Neural cell (in vitro differentiated cells): Measurements from ENCODE around the gene IL36B. TPM values are rescaled to one million over a fixed set of nuclear protein-coding genes. Genes with fewer than 3 reads are reported as not detected.

Source experiments
- H2AFZ ChIP-seq: fragments of 200-600, 300-800 bp; sonication (generic), shearing (Covaris generic); 2 replicates; pipeline ENCODE4 v1.6.0; 2014; ENCODE audit warnings: low read depth, mild to moderate bottlenecking, antibody characterized with exemption, low read length, moderate library complexity
- H3F3A ChIP-seq: fragments of 200-600 bp; shearing (Covaris generic); 2 replicates; pipeline ENCODE4 v1.6.1; 2016; ENCODE audit warnings: mild to moderate bottlenecking, moderate library complexity, mixed read lengths, antibody characterized with exemption, low read length; ENCODE audit not compliant: insufficient read depth, poor library complexity, severe bottlenecking
- H3K27ac ChIP-seq: fragments of 200-600, 300-800 bp; sonication (generic), shearing (Covaris generic); 2 replicates; pipeline ENCODE4 v1.5.1; 2014; ENCODE audit warnings: mild to moderate bottlenecking, low read length, moderate library complexity
- H3K27me3 ChIP-seq: fragments of 300-800, 200-600 bp; sonication (generic), shearing (Covaris generic); 2 replicates; pipeline ENCODE4 v1.6.0; 2014; ENCODE audit warnings: mild to moderate bottlenecking, low read depth, low read length, moderate library complexity; ENCODE audit not compliant: insufficient read depth
- H3K36me3 ChIP-seq: fragments of 300-800, 200-600 bp; sonication (generic), shearing (Covaris generic); 2 replicates; pipeline ENCODE4 v1.5.1; 2014; ENCODE audit warnings: mild to moderate bottlenecking, antibody characterized with exemption, low read length, moderate library complexity; ENCODE audit not compliant: insufficient read depth
- H3K4me2 ChIP-seq: fragments of 300-800, 200-600 bp; sonication (generic), shearing (Covaris generic); 2 replicates; pipeline ENCODE4 v1.6.0; 2014; ENCODE audit warnings: mild to moderate bottlenecking, low read length
- H3K4me3 ChIP-seq: fragments of 300-800, 200-600 bp; sonication (generic), shearing (Covaris generic); 2 replicates; pipeline ENCODE4 v1.5.1; 2014; ENCODE audit warnings: mild to moderate bottlenecking, low read length, moderate library complexity
- H3K79me2 ChIP-seq: fragments of 200-600 bp; shearing (Covaris generic); replicated peaks from 2 replicates; pipeline ENCODE4 v1.6.0; 2014; ENCODE audit warnings: mild to moderate bottlenecking, low read length, moderate library complexity; ENCODE audit not compliant: insufficient read depth
- H3K9ac ChIP-seq: fragments of 300-800, 200-600 bp; sonication (generic), shearing (Covaris generic); 2 replicates; pipeline ENCODE4 v1.6.1; 2016; ENCODE audit warnings: mild to moderate bottlenecking, low read length, mixed read lengths
- H3K9me2 ChIP-seq: fragments of 200-600 bp; shearing (Covaris generic); 2 replicates; pipeline ENCODE4 v1.6.1; 2016; ENCODE audit warnings: mild to moderate bottlenecking, low read length, mixed read lengths; ENCODE audit not compliant: insufficient read depth
- H3K9me3 ChIP-seq: fragments of 200-600, 300-800 bp; sonication (generic), shearing (Covaris generic); 2 replicates; pipeline ENCODE4 v1.6.1; 2016; ENCODE audit warnings: mild to moderate bottlenecking, mixed run types, low read length, moderate library complexity, mixed read lengths
- H4K20me1 ChIP-seq: fragments of 200-600 bp; shearing (Covaris generic); 2 replicates; pipeline ENCODE4 v1.6.1; 2016; ENCODE audit warnings: mild to moderate bottlenecking, mixed run types; ENCODE audit not compliant: insufficient read depth
- CTCF ChIP-seq: fragments of 450-650 bp; IDR thresholded peaks from 2 replicates; pipeline ENCODE4 v1.5.1; 2014; ENCODE audit warnings: antibody characterized with exemption, mild to moderate bottlenecking, moderate library complexity; ENCODE audit not compliant: poor library complexity, severe bottlenecking
- EP300 ChIP-seq: fragments of 450-650 bp; conservative IDR thresholded peaks from 2 replicates; pipeline ENCODE4 v1.6.1; 2014; ENCODE audit warnings: antibody characterized with exemption, mild to moderate bottlenecking, moderate library complexity; ENCODE audit not compliant: poor library complexity, severe bottlenecking
- EZH2 ChIP-seq: fragments of 200-600, 300-800 bp; shearing (Covaris generic), sonication (generic); IDR thresholded peaks from 2 replicates; pipeline ENCODE4 v1.6.1; 2014; ENCODE audit warnings: antibody characterized with exemption, low read length, borderline replicate concordance, mild to moderate bottlenecking; ENCODE audit not compliant: insufficient read depth, poor library complexity, severe bottlenecking
- MXI1 ChIP-seq: fragments of 450-650 bp; conservative IDR thresholded peaks from 2 replicates; pipeline ENCODE4 v1.6.1; 2014; ENCODE audit warnings: antibody characterized with exemption, mild to moderate bottlenecking; ENCODE audit not compliant: poor library complexity, severe bottlenecking
- POLR2AphosphoS5 ChIP-seq: IDR thresholded peaks from 2 replicates; pipeline ENCODE4 v1.6.1; 2012
- RAD21 ChIP-seq: fragments of 450-650 bp; conservative IDR thresholded peaks from 2 replicates; pipeline ENCODE4 v1.6.1; 2014; ENCODE audit warnings: antibody characterized with exemption, mild to moderate bottlenecking, moderate library complexity
- REST ChIP-seq: IDR thresholded peaks from 2 replicates; pipeline ENCODE4 v1.6.1; 2012; ENCODE audit warnings: borderline replicate concordance
- SMC3 ChIP-seq: fragments of 450-650 bp; conservative IDR thresholded peaks from 2 replicates; pipeline ENCODE4 v1.6.1; 2014; ENCODE audit warnings: antibody characterized with exemption, mild to moderate bottlenecking, moderate library complexity; ENCODE audit not compliant: poor library complexity
- TAF1 ChIP-seq: IDR thresholded peaks from 2 replicates; pipeline ENCODE4 v1.6.1; 2012; ENCODE audit warnings: low read depth
- polyA plus RNA-seq: library from polyadenylated mRNA; depleted of rRNA; stranded (reverse); fragments of >200 nt; gene quantifications from 2 replicates; pipeline ENCODE4 v1.2.3, GENCODE V29; 2014

The IL36B gene
- polyA plus RNA-seq, 1 donor from 2014 or later, result not detected

- Histone ChIP-seq H3K27me3 (no peaks in the 10 kb centered on the region), H3K79me2 (no peaks in the 10 kb centered on the region), H3K36me3 (no peaks in the 10 kb centered on the region), H3K9me3 (no peaks in the 10 kb centered on the region), H3K4me2 (no peak overlapping the region), H4K20me1 (no peaks in the 10 kb centered on the region), H3K4me3 (no peak overlapping the region), H3K9me2 (no peaks in the 10 kb centered on the region), H2AFZ (no peak overlapping the region), H3K9ac (no peak overlapping the region), H3F3A (no peaks in the 10 kb centered on the region), H3K27ac (no peak overlapping the region)
- TF ChIP-seq CTCF, result no peak
- no peak for TF ChIP-seq REST
- TF ChIP-seq POLR2AphosphoS5, result no peak
- TF ChIP-seq RAD21, result no peak
- TF ChIP-seq SMC3, result no peak
- no peak for TF ChIP-seq EZH2
- no peak for TF ChIP-seq MXI1
- TF ChIP-seq EP300, result no peak
- TF ChIP-seq TAF1, result no peak
These were observed 63.1 kb downstream of the IL36B start for GRCh38 chr2:112989611-112990010.

- H2AFZ ChIP-seq, result no peak overlapping the region
- TF ChIP-seq EZH2 (no peak), SMC3 (no peak), REST (no peak)
- no peaks in the 10 kb centered on the region for H3K27me3 ChIP-seq
- H3K27ac ChIP-seq, result no peak overlapping the region
- no peak overlapping the region for H3K4me2 ChIP-seq
- no peak overlapping the region for H3K4me3 ChIP-seq
- H3K36me3 ChIP-seq, result no peaks in the 10 kb centered on the region
- no peaks in the 10 kb centered on the region for H3F3A ChIP-seq
- no peak overlapping the region for H3K9ac ChIP-seq
- no peaks in the 10 kb centered on the region for H4K20me1 ChIP-seq
- H3K9me3 ChIP-seq, result no peaks in the 10 kb centered on the region
- H3K9me2 ChIP-seq, result no peaks in the 10 kb centered on the region
- H3K79me2 ChIP-seq, result no peaks in the 10 kb centered on the region
These were observed 67.6 kb downstream of the IL36B start for GRCh38 chr2:112985090-112985489.
